Activated CD4-positive, CD25-positive, alpha-beta regulatory T cell (primary cell): ENCODE data around the gene TRIM14.
"Not testable (repeated sequence)": the region's sequence is repeated elsewhere in the genome, so short reads cannot be mapped to it uniquely, and the experiment has no call there.

Experiments used
- DNase-seq, 4 experiments: peaks; one replicate each; lab custom pipeline; 2025; lab: John Stamatoyannopoulos, UW

TRIM14 gene

GRCh38 chr9:98142182-98142907, 23.3 kb upstream of the TRIM14 start:
- no peak for DNase-seq

- DNase-seq: no peak
Measured at GRCh38 chr9:98140503-98140902, 21.5 kb upstream of the TRIM14 start.

GRCh38 chr9:98136489-98136888, 17.5 kb upstream of the TRIM14 start:
- no peak for DNase-seq

- DNase-seq: no peak
Measured at GRCh38 chr9:98135938-98136337, 16.9 kb upstream of the TRIM14 start.

- no peak for DNase-seq
Measured at GRCh38 chr9:98135558-98135934, 16.5 kb upstream of the TRIM14 start.

GRCh38 chr9:98134702-98135557, 15.9 kb upstream of the TRIM14 start:
- DNase-seq: no peak

- no peak for DNase-seq
Measured at GRCh38 chr9:98132806-98133631, 14.0 kb upstream of the TRIM14 start.

- no peak for DNase-seq
Measured at GRCh38 chr9:98132158-98132557, 13.1 kb upstream of the TRIM14 start.

GRCh38 chr9:98130576-98131228, 11.7 kb upstream of the TRIM14 start:
- DNase-seq: no peak

GRCh38 chr9:98130060-98130459, 11.0 kb upstream of the TRIM14 start:
- DNase-seq: not testable (repeated sequence)

GRCh38 chr9:98129451-98129881, 10.4 kb upstream of the TRIM14 start:
- no peak for DNase-seq

GRCh38 chr9:98128316-98128715, 9.3 kb upstream of the TRIM14 start:
- DNase-seq: no peak

GRCh38 chr9:98127226-98127625, 8.2 kb upstream of the TRIM14 start:
- DNase-seq: no peak

GRCh38 chr9:98124637-98125426, 5.8 kb upstream of the TRIM14 start:
- no peak for DNase-seq

- not testable (repeated sequence) for DNase-seq
Measured at GRCh38 chr9:98124091-98124490, 5.1 kb upstream of the TRIM14 start.

GRCh38 chr9:98121058-98121457, 2.0 kb upstream of the TRIM14 start:
- DNase-seq: no peak

GRCh38 chr9:98120476-98120875, 1.5 kb upstream of the TRIM14 start:
- DNase-seq: no peak

GRCh38 chr9:98117984-98118639, 910 bp downstream of the TRIM14 start:
- DNase-seq: peak in 2 of 4 experiments; percentile 16 to 26

GRCh38 chr9:98117097-98117496, 1.9 kb downstream of the TRIM14 start:
- not testable (repeated sequence) for DNase-seq

GRCh38 chr9:98109052-98109451, 10.0 kb downstream of the TRIM14 start:
- DNase-seq: no peak
